ENCODE measurements around the gene CHI3L1.
A peak's percentile ranks its signal among the peaks of the same experiment; 100 is the strongest.

The CHI3L1 gene

GRCh38 chr1:203158960-203159665, 27.4 kb downstream of the CHI3L1 start:
- no peak overlapping the region for H2BK15ac ChIP-seq (replicated peaks; ENCODE audit: low read depth)

GRCh38 chr1:203158423-203158822, 28.1 kb downstream of the CHI3L1 start:
- Histone ChIP-seq H3K56ac (ENCODE audit: low read length) (no peak overlapping the region), H2BK120ac (ENCODE audit: low read depth, low read length) (no peak overlapping the region), H4K8ac (ENCODE audit: low read depth, low read length) (no peak overlapping the region), H3K4me1 (ENCODE audit: control insufficient read depth, low read depth, low read length) (peaks cover 22% of the 10 kb centered on the region), H3K18ac (ENCODE audit: low read length) (no peak overlapping the region), H3K79me1 (ENCODE audit: low read length) (no peaks in the 10 kb centered on the region), H4K5ac (ENCODE audit: low read length) (no peak overlapping the region), H3K4me3 (ENCODE audit: low read length) (no peak overlapping the region), H2BK5ac (ENCODE audit: low read length) (no peak overlapping the region), H2AK5ac (ENCODE audit: low read length) (no peak overlapping the region), H3K9ac (ENCODE audit: low read length) (no peak overlapping the region), H3K27ac (ENCODE audit: low read depth, low read length) (no peak overlapping the region), H3K4me2 (ENCODE audit: low read length) (no peak overlapping the region), H3K23ac (ENCODE audit: low read length) (no peak overlapping the region), H2BK15ac (replicated peaks; ENCODE audit: low read depth) (no peak overlapping the region), H3K27me3 (ENCODE audit: insufficient read depth, low read length, poor library complexity) (no peaks in the 10 kb centered on the region), H3K36me3 (ENCODE audit: control insufficient read depth, insufficient read depth, low read length) (peaks cover 2% of the 10 kb centered on the region), H3K79me2 (ENCODE audit: control insufficient read depth, insufficient read depth, low read length) (no peaks in the 10 kb centered on the region), H3K4ac (ENCODE audit: low read depth, low read length) (no peak overlapping the region)
- no CpG with 5 or more reads among the region's 1 CpG for whole genome bisulfite sequencing (ENCODE audit: extremely low coverage, insufficient coverage, low lambda C conversion rate)
- no peak for DNase-seq

More at GRCh38 chr1:203158960-203159665, 27.4 kb downstream of the CHI3L1 start:
- no peak overlapping the region for H3K23ac ChIP-seq (ENCODE audit: low read length)
- H2AK5ac ChIP-seq (ENCODE audit: low read length), result no peak overlapping the region
- H3K9ac ChIP-seq (ENCODE audit: low read length), result no peak overlapping the region
- H3K36me3 ChIP-seq (ENCODE audit: control insufficient read depth, insufficient read depth, low read length), result peaks cover 2% of the 10 kb centered on the region
- H3K27me3 ChIP-seq (ENCODE audit: insufficient read depth, low read length, poor library complexity), result no peaks in the 10 kb centered on the region
- no peaks in the 10 kb centered on the region for H3K79me2 ChIP-seq (ENCODE audit: control insufficient read depth, insufficient read depth, low read length)
- H3K56ac ChIP-seq (ENCODE audit: low read length), result no peak overlapping the region
- H3K4me1 ChIP-seq (ENCODE audit: control insufficient read depth, low read depth, low read length), result peaks cover 18% of the 10 kb centered on the region
- H3K4me3 ChIP-seq (ENCODE audit: low read length), result no peak overlapping the region
- no peak overlapping the region for H4K8ac ChIP-seq (ENCODE audit: low read depth, low read length)
- H2BK5ac ChIP-seq (ENCODE audit: low read length), result no peak overlapping the region
- H3K18ac ChIP-seq (ENCODE audit: low read length), result no peak overlapping the region
- no peaks in the 10 kb centered on the region for H3K79me1 ChIP-seq (ENCODE audit: low read length)
- DNase-seq, result no peak
- no peak overlapping the region for H3K27ac ChIP-seq (ENCODE audit: low read depth, low read length)
- H3K4me2 ChIP-seq (ENCODE audit: low read length), result no peak overlapping the region
- no peak overlapping the region for H2BK120ac ChIP-seq (ENCODE audit: low read depth, low read length)
- no peak overlapping the region for H3K4ac ChIP-seq (ENCODE audit: low read depth, low read length)
- WGBS (ENCODE audit: extremely low coverage, insufficient coverage, low lambda C conversion rate), result no CpG with 5 or more reads among the region's 9 CpGs
- H4K5ac ChIP-seq (ENCODE audit: low read length), result no peak overlapping the region

- no peak for DNase-seq
- H3K56ac ChIP-seq (ENCODE audit: low read length), result peak overlapping the region; percentile 44
- H4K5ac ChIP-seq (ENCODE audit: low read length), result no peak overlapping the region
- H4K8ac ChIP-seq (ENCODE audit: low read depth, low read length), result no peak overlapping the region
- no CpG with 5 or more reads among the region's 1 CpG for WGBS (ENCODE audit: extremely low coverage, insufficient coverage, low lambda C conversion rate)
- H3K23ac ChIP-seq (ENCODE audit: low read length), result no peak overlapping the region
- H3K79me2 ChIP-seq (ENCODE audit: control insufficient read depth, insufficient read depth, low read length), result no peaks in the 10 kb centered on the region
- H3K4me3 ChIP-seq (ENCODE audit: low read length), result no peak overlapping the region
- H3K4me2 ChIP-seq (ENCODE audit: low read length), result no peak overlapping the region
- no peaks in the 10 kb centered on the region for H3K79me1 ChIP-seq (ENCODE audit: low read length)
- no peaks in the 10 kb centered on the region for H3K27me3 ChIP-seq (ENCODE audit: insufficient read depth, low read length, poor library complexity)
- no peak overlapping the region for H3K4ac ChIP-seq (ENCODE audit: low read depth, low read length)
- no peak overlapping the region for H3K9ac ChIP-seq (ENCODE audit: low read length)
- H3K4me1 ChIP-seq (ENCODE audit: control insufficient read depth, low read depth, low read length), result peaks cover 37% of the 10 kb centered on the region
- no peak overlapping the region for H2AK5ac ChIP-seq (ENCODE audit: low read length)
- no peak overlapping the region for H2BK120ac ChIP-seq (ENCODE audit: low read depth, low read length)
- H3K27ac ChIP-seq (ENCODE audit: low read depth, low read length), result no peak overlapping the region
- no peak overlapping the region for H2BK15ac ChIP-seq (replicated peaks; ENCODE audit: low read depth)
- H3K36me3 ChIP-seq (ENCODE audit: control insufficient read depth, insufficient read depth, low read length), result peaks cover 2% of the 10 kb centered on the region
- H3K18ac ChIP-seq (ENCODE audit: low read length), result no peak overlapping the region
- H2BK5ac ChIP-seq (ENCODE audit: low read length), result no peak overlapping the region
These were observed 30.2 kb downstream of the CHI3L1 start for GRCh38 chr1:203156280-203156679.

- Histone ChIP-seq H4K5ac (ENCODE audit: low read length) (no peak overlapping the region), H2BK120ac (ENCODE audit: low read depth, low read length) (peak overlapping the region; percentile 86), H3K23ac (ENCODE audit: low read length) (peak overlapping the region; percentile 91), H3K18ac (ENCODE audit: low read length) (peak overlapping the region; percentile 62), H2BK5ac (ENCODE audit: low read length) (peak overlapping the region; percentile 96), H3K79me1 (ENCODE audit: low read length) (peaks cover 2% of the 10 kb centered on the region), H3K4ac (ENCODE audit: low read depth, low read length) (peak overlapping the region; percentile 92), H3K27ac (ENCODE audit: low read depth, low read length) (peak overlapping the region; percentile 82), H2BK15ac (replicated peaks; ENCODE audit: low read depth) (peak overlapping the region; percentile 4), H3K4me1 (ENCODE audit: control insufficient read depth, low read depth, low read length) (peaks cover 53% of the 10 kb centered on the region), H2AK5ac (ENCODE audit: low read length) (peak overlapping the region; percentile 67), H3K27me3 (ENCODE audit: insufficient read depth, low read length, poor library complexity) (no peaks in the 10 kb centered on the region), H3K79me2 (ENCODE audit: control insufficient read depth, insufficient read depth, low read length) (no peaks in the 10 kb centered on the region), H4K8ac (ENCODE audit: low read depth, low read length) (no peak overlapping the region), H3K36me3 (ENCODE audit: control insufficient read depth, insufficient read depth, low read length) (no peaks in the 10 kb centered on the region), H3K9ac (ENCODE audit: low read length) (peak overlapping the region; percentile 52), H3K56ac (ENCODE audit: low read length) (peak overlapping the region; percentile 89), H3K4me2 (ENCODE audit: low read length) (no peak overlapping the region), H3K4me3 (ENCODE audit: low read length) (no peak overlapping the region)
- DNase-seq, result peak; percentile 93
- WGBS (ENCODE audit: extremely low coverage, insufficient coverage, low lambda C conversion rate), result no CpG with 5 or more reads among the region's 13 CpGs
These were observed 32.3 kb downstream of the CHI3L1 start for GRCh38 chr1:203153989-203154821.

GRCh38 chr1:203153051-203153988, 33.2 kb downstream of the CHI3L1 start:
- no peaks in the 10 kb centered on the region for H3K27me3 ChIP-seq (ENCODE audit: insufficient read depth, low read length, poor library complexity)
- no CpG with 5 or more reads among the region's 9 CpGs for WGBS (ENCODE audit: extremely low coverage, insufficient coverage, low lambda C conversion rate)
- H3K27ac ChIP-seq (ENCODE audit: low read depth, low read length), result peak overlapping the region; percentile 82
- peaks cover 4% of the 10 kb centered on the region for H3K79me1 ChIP-seq (ENCODE audit: low read length)
- no peak overlapping the region for H3K4me3 ChIP-seq (ENCODE audit: low read length)
- H3K4ac ChIP-seq (ENCODE audit: low read depth, low read length), result peak overlapping the region; percentile 95
- peak overlapping the region; percentile 20 for H3K23ac ChIP-seq (ENCODE audit: low read length)
- H3K36me3 ChIP-seq (ENCODE audit: control insufficient read depth, insufficient read depth, low read length), result no peaks in the 10 kb centered on the region
- peak overlapping the region; percentile 59 for H4K8ac ChIP-seq (ENCODE audit: low read depth, low read length)
- no peak overlapping the region for H2AK5ac ChIP-seq (ENCODE audit: low read length)
- H2BK5ac ChIP-seq (ENCODE audit: low read length), result peak overlapping the region; percentile 98
- peak; percentile 93 for DNase-seq
- no peak overlapping the region for H2BK15ac ChIP-seq (replicated peaks; ENCODE audit: low read depth)
- peak overlapping the region; percentile 89 for H3K56ac ChIP-seq (ENCODE audit: low read length)
- H3K4me2 ChIP-seq (ENCODE audit: low read length), result no peak overlapping the region
- no peak overlapping the region for H4K5ac ChIP-seq (ENCODE audit: low read length)
- H2BK120ac ChIP-seq (ENCODE audit: low read depth, low read length), result peak overlapping the region; percentile 84
- H3K9ac ChIP-seq (ENCODE audit: low read length), result peak overlapping the region; percentile 52
- H3K18ac ChIP-seq (ENCODE audit: low read length), result peak overlapping the region; percentile 97
- peaks cover 54% of the 10 kb centered on the region for H3K4me1 ChIP-seq (ENCODE audit: control insufficient read depth, low read depth, low read length)
- H3K79me2 ChIP-seq (ENCODE audit: control insufficient read depth, insufficient read depth, low read length), result no peaks in the 10 kb centered on the region
